Measurements from ENCODE around the gene SLFN13. TPM values are rescaled to one million over a fixed set of nuclear protein-coding genes. Genes with fewer than 3 reads are reported as not detected.

The SLFN13 gene
- total and polyA plus RNA-seq, 9 of the 15 experiments (the other 6 are each of a cell fraction or from before 2014, with no cell fraction given) = 0.04 to 0.49 (median 0.17) TPM

- TF ChIP-seq CBX3 (IDR thresholded peaks at IDR 0.05; ENCODE audit: borderline replicate concordance in 1 of 2, low read length in 2 of 2) (no peak), ZFP36 (IDR thresholded peaks at IDR 0.05; ENCODE audit: low read depth, low read length, partially characterized antibody) (no peak), EP300 (IDR thresholded peaks at IDR 0.05; ENCODE audit: low read length) (no peak)
Observed at GRCh38 chr17:35477248-35477647, 28.7 kb upstream of the SLFN13 start (continued).

- H3K79me2 ChIP-seq (ENCODE audit: control insufficient read depth, insufficient read depth, low read length) = no peaks in the 10 kb centered on the region
- no peaks in the 10 kb centered on the region for H3K4me1 ChIP-seq (replicated peaks in 1 of 2; ENCODE audit: control insufficient read depth in 2 of 2, insufficient read depth in 2 of 2, low read length in 2 of 2)
- H4K20me1 ChIP-seq (replicated peaks; ENCODE audit: control insufficient read depth, insufficient read depth, low read length) = no peaks in the 10 kb centered on the region
- no TSS peak for BruUV-seq (replicated peaks)
- no peaks in the 10 kb centered on the region for H3K9me1 ChIP-seq (ENCODE audit: control insufficient read depth, insufficient read depth, low read length)
- H2AFZ ChIP-seq (ENCODE audit: low read depth, low read length) = no peak overlapping the region
- H3K27me3 ChIP-seq (ENCODE audit: control insufficient read depth in 2 of 2, insufficient read depth in 2 of 2, low read length in 2 of 2) = no peaks in the 10 kb centered on the region; a peak in 2 of 5 replicates
- no peaks in the 10 kb centered on the region for H3K36me3 ChIP-seq (ENCODE audit: control insufficient read depth, insufficient read depth, low read length)
- in situ Hi-C loops (cut with MboI) = no loop called here
- H3K4me2 ChIP-seq (ENCODE audit: insufficient read depth, low read length) = no peak overlapping the region
- no peak overlapping the region for H3K9ac ChIP-seq (ENCODE audit: insufficient read depth in 1 of 2, low read depth in 2 of 2, low read length in 2 of 2)
- no peak overlapping the region for H3K27ac ChIP-seq (ENCODE audit: extremely low read depth, low read depth, low read length)
- intact Hi-C loops (cut with micrococcal nuclease) = loop anchor here (10.0 kb wide), 1 partner anchor 58 kb away; the partner anchor contains the start of gene SLFN12L
- no peaks in the 10 kb centered on the region for H3K9me3 ChIP-seq (replicated peaks; ENCODE audit: control insufficient read depth, insufficient read depth, low read depth, low read length)
- WGBS (ENCODE audit: insufficient coverage, low coverage, missing lambda C conversion rate) = 6% methylated on average over 2 of the region's 2 CpGs
- H3K4me3 ChIP-seq = no peak overlapping the region
- ATAC-seq = no peak
- ChIA-PET POLR2A (interaction anchor here (0.8 kb wide), 1 partner anchor 1039 kb away, joined by 3 read pairs; no protein-coding TSS in a partner anchor), CTCF (ENCODE audit: low intra/inter-chr PET ratio) (no interaction called here)
- no peak for DNase-seq (ENCODE audit: extremely low read depth in 1 of 4, low spot score in 3 of 4)
- no peak for FAIRE-seq
- TF ChIP-seq, protein P1, sequence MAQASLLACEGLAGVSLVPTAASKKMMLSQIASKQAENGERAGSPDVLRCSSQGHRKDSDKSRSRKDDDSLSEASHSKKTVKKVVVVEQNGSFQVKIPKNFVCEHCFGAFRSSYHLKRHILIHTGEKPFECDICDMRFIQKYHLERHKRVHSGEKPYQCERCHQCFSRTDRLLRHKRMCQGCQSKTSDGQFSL (CRISPR knock-in tag; IDR thresholded peaks at IDR 0.05) = no peak
- TF ChIP-seq, protein P1 (tag; IDR thresholded peaks at IDR 0.05) = no peak
- no peak for TF ChIP-seq SLC30A9 (CRISPR knock-in tag; IDR thresholded peaks at IDR 0.05)
- no peak for TF ChIP-seq PRDM10 (IDR thresholded peaks at IDR 0.05; ENCODE audit: partially characterized antibody)
- TF ChIP-seq ZNF324 (CRISPR knock-in tag; IDR thresholded peaks at IDR 0.05) = no peak
- TF ChIP-seq, protein P2, sequence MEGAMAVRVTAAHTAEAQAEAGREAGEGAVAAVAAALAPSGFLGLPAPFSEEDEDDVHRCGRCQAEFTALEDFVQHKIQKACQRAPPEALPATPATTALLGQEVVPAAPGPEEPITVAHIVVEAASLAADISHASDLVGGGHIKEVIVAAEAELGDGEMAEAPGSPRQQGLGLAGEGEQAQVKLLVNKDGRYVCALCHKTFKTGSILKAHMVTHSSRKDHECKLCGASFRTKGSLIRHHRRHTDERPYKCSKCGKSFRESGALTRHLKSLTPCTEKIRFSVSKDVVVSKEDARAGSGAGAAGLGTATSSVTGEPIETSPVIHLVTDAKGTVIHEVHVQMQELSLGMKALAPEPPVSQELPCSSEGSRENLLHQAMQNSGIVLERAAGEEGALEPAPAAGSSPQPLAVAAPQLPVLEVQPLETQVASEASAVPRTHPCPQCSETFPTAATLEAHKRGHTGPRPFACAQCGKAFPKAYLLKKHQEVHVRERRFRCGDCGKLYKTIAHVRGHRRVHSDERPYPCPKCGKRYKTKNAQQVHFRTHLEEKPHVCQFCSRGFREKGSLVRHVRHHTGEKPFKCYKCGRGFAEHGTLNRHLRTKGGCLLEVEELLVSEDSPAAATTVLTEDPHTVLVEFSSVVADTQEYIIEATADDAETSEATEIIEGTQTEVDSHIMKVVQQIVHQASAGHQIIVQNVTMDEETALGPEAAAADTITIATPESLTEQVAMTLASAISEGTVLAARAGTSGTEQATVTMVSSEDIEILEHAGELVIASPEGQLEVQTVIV (CRISPR knock-in tag; IDR thresholded peaks at IDR 0.05; ENCODE audit: borderline replicate concordance) = no peak
- TF ChIP-seq CBX3 (IDR thresholded peaks at IDR 0.05; ENCODE audit: borderline replicate concordance in 1 of 2, low read length in 2 of 2) = no peak
- no peak for TF ChIP-seq SRSF1 (IDR thresholded peaks at IDR 0.05; ENCODE audit: low read depth, low read length)
- no peak for TF ChIP-seq POLR2H (tag; IDR thresholded peaks at IDR 0.05; ENCODE audit: low read depth)
Observed at GRCh38 chr17:35476283-35476820, 27.8 kb upstream of the SLFN13 start.

All from K562 (cell line).